MM.1S (cell line): ENCODE measurements around the gene PLOD3.

Experiments used
- CTCF ChIP-seq: fragments of 300-600 bp; sonication (generic); IDR thresholded peaks from 2 replicates; pipeline ENCODE4 v1.5.1; 2016; ENCODE audit warnings: antibody characterized with exemption, low read length, mixed read lengths
- EZH2 ChIP-seq: fragments of 300-600 bp; sonication (generic); optimal IDR thresholded peaks from 2 replicates; pipeline ENCODE3; 2017; ENCODE audit warnings: low read depth, mild to moderate bottlenecking, antibody characterized with exemption, low read length, mixed read lengths
- EZH2phosphoT487 ChIP-seq: fragments of 300-600 bp; sonication (generic); IDR thresholded peaks from 2 replicates; pipeline ENCODE4 v1.6.1; 2018; ENCODE audit warnings: antibody characterized with exemption, low read length

- TF ChIP-seq CTCF (peak; percentile 89), EZH2phosphoT487 (no peak), EZH2 (no peak)
Observed at GRCh38 chr7:101244375-101245146, 27.2 kb upstream of the PLOD3 start, which contains the start of gene FIS1.
